Stimulated activated CD4-positive, alpha-beta T cell treated with anti-CD3 and anti-CD28 coated beads, Interleukin-12 subunit alpha, Interleukin-12 subunit beta, amount 100 ng/mL, for 24 hours (primary cell): ENCODE data around the gene KRT82.

Experiments used
- DNase-seq, 2 experiments: peaks; one replicate each; pipeline ENCODE4 v3.0.0-alpha.2; 2020; ENCODE audit warnings: low read depth in 2 of 2

KRT82 gene

GRCh38 chr12:52435659-52435999, 29.5 kb upstream of the KRT82 start:
- no peak for DNase-seq

GRCh38 chr12:52434760-52435530, 28.8 kb upstream of the KRT82 start:
- no peak for DNase-seq

GRCh38 chr12:52434081-52434733, 28.1 kb upstream of the KRT82 start, which contains the start of gene KRT75:
Gene KRT75, minus strand, starts transcription at chr12:52434371. Its CDS starts 67 bp downstream, at chr12:52434304.
- DNase-seq: no peak

- no peak for DNase-seq
Measured at GRCh38 chr12:52433501-52434080, 27.5 kb upstream of the KRT82 start.

GRCh38 chr12:52432559-52433207, 26.5 kb upstream of the KRT82 start:
- no peak for DNase-seq

GRCh38 chr12:52428121-52428520, 22.0 kb upstream of the KRT82 start:
- DNase-seq: no peak

- no peak for DNase-seq
Measured at GRCh38 chr12:52427083-52427482, 20.9 kb upstream of the KRT82 start.

GRCh38 chr12:52426034-52426433, 19.9 kb upstream of the KRT82 start:
- no peak for DNase-seq

- no peak for DNase-seq
Measured at GRCh38 chr12:52425466-52425865, 19.3 kb upstream of the KRT82 start.

- no peak for DNase-seq
Measured at GRCh38 chr12:52423661-52424500, 17.7 kb upstream of the KRT82 start.

GRCh38 chr12:52423035-52423434, 16.9 kb upstream of the KRT82 start:
- DNase-seq: no peak

- DNase-seq: no peak
Measured at GRCh38 chr12:52419656-52420055, 13.5 kb upstream of the KRT82 start.

GRCh38 chr12:52418576-52419110, 12.5 kb upstream of the KRT82 start:
- no peak for DNase-seq

GRCh38 chr12:52417740-52418139, 11.6 kb upstream of the KRT82 start:
- no peak for DNase-seq

GRCh38 chr12:52416795-52417194, 10.7 kb upstream of the KRT82 start:
- DNase-seq: no peak

GRCh38 chr12:52415870-52416750, 10.0 kb upstream of the KRT82 start:
- no peak for DNase-seq

- no peak for DNase-seq
Measured at GRCh38 chr12:52414936-52415335, 8.8 kb upstream of the KRT82 start.

- DNase-seq: no peak
Measured at GRCh38 chr12:52413782-52414345, 7.7 kb upstream of the KRT82 start.

GRCh38 chr12:52413202-52413601, 7.1 kb upstream of the KRT82 start:
- no peak for DNase-seq

- no peak for DNase-seq
Measured at GRCh38 chr12:52411815-52412214, 5.7 kb upstream of the KRT82 start.
